SKM-1 (cell line): ENCODE results near the gene ZNF292.
"Not testable (repeated sequence)": the region's sequence is repeated elsewhere in the genome, so short reads cannot be mapped to it uniquely, and the experiment has no call there.

ENCODE experiments used
- DNase-seq: peaks from one replicate; lab custom pipeline; 2025; ENCODE audit not compliant: unreplicated experiment; lab: John Stamatoyannopoulos, UW

The ZNF292 gene

DNA sequence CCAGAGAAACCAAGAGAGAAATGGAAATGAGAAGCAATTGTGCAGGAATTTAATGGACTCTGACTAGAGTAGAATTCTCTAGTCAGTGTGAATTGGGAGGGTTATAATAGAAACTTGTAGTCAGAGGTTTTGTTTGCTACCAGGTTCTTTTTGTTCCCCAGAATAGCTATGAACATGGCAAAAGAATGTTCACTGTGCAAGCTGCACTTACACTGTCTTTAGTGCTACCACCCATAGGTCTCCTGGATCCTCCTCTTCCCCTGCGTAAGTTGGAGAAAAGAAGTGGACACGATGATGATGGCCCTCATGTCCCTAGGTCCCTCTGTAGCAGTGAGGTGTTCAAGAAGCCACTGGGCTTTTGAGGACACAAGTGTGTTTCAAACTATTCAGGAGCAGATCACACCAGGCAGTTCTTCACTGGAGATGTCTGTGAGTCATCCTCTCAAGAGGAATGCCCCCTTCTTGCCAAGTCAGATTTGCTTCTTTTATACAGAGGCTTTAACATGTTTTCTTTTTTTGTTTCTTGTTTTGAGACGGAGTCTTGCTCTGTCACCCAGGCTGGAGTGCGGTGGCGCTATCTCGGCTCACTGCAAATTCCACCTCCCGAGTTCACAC is 119.4 kb downstream of the ZNF292 start:
- no peak for DNase-seq

DNA sequence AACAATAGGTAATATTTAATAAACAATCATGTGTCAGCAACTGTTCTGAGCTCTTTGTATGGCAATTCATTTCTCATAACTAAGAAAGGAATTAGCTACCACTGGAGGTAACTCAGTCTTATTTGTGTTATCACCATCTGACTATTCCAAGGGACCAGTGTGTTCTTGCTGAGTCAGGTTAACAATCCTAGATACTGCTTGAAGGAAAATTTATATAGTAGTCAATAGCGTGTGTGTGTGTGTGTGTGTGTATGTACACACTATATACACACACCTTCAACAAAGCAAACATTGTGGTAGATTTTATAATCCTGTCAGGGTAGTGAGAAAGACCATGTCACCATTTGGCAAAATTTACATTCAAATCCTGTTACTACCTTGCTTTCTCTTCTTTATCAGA is 121.3 kb downstream of the ZNF292 start:
- no peak for DNase-seq

DNA sequence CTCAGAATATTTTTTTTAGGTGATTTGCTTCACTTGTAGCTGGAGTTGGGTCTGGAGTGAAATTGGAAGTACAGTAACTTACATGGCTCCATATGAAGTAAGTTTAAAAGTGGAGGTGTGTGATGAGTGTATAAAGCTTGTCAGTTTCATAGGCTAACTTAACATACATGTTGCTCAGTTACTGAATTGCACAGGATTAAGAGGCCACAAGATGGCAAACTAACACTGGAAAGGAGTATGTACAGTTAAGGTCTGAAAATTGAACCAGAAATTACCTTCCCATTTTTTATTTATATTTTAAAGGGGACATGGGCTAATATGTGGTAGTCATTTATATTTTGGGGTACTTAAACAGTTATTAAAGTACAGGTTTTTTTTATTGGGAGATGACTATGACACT is 121.8 kb downstream of the ZNF292 start:
- DNase-seq = no peak

DNA sequence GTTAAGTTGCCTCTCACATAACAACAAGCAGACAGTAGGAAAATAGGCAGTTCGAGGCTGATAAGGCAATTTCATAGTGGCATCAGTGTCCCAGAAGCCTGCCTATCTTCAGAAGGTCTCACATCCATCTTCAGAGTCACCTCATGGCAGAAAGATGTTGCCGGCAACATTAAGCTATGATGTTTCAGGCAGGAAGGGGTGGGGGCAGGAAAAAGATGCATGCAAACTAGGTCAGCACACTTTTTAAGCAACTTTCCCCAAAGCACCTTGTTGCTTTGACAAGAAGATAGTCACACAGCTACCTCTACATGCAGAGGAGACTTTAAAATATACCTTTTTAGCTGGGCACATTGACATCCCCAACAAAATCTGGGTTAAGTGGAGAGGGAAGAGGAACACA is 123.8 kb downstream of the ZNF292 start:
- DNase-seq = no peak

DNA sequence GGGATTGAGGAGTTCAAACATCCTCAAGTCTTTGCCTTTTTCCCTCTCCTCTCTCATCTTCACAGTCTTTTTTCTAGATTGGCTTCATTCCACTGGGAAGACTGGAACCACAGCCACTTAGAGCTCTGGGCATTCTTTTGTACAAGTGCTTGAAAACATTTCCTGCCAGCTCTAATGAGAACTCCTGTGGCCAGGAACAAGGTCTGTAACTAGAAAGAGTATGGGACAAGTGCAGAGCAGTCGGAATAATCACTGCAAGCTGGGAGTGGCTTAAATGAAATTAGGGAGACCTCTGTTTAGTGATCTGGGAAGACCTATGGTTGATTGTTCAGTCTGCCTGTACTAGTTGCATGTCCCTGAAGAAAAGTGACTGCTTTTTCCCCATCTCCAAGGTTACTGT is 126.1 kb downstream of the ZNF292 start:
- no peak for DNase-seq

DNA sequence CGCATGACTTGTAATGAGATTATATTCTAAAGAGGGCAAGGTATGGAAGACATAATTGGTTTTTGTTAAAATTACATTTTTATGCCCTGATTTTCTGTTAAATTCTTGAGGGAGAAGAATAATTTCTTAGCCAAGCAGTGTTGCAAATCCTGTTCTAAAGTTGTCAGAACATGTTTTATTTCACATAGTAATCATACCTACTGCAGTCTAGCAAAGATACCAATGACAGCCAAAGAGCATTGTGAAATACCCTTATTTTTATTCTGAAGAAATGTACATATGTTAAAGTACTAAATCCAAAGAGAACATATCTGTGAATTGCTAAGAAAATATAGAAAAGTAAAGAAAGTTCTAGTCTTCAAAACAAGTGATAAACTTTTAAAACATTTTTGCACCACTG is 127.4 kb downstream of the ZNF292 start:
- DNase-seq = no peak

DNA sequence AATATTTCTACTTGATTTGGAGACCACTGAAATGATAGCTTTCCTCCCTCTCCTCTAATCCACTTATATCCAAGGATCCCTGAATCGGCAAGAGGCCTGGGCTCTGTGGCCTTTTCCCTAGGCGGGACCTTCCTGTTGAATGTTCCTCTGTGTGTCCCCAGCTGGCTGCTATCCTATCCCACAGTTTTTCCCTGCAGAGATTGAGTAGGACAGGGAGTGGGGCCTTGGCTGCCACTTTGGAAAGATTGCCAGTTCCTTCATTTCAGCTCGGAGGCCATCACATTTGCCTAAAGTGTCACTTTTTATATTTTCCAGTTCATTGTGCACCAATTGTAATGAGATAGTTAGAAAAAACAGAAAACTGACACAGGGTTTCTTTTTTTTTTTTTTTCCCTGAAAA is 128.1 kb downstream of the ZNF292 start:
- no peak for DNase-seq

DNA sequence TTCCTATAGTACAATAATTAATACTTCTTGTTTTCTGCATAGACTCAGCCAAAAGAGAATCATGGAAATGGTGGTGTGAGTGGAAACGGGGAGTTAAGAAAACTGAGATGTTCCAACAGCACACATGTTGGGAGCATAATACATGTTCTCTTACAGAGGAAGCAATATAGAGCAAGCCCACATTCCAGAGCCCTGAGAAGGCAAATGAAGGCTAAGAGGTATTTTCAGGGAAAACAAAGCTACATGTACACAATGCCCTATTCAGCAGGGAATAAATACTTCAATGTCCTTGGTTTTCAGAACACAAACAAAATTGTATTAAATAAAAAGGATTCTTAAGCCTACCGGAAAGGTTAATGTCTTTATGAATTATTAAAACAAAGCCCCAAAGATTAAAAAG is 131.9 kb downstream of the ZNF292 start:
- DNase-seq = no peak

DNA sequence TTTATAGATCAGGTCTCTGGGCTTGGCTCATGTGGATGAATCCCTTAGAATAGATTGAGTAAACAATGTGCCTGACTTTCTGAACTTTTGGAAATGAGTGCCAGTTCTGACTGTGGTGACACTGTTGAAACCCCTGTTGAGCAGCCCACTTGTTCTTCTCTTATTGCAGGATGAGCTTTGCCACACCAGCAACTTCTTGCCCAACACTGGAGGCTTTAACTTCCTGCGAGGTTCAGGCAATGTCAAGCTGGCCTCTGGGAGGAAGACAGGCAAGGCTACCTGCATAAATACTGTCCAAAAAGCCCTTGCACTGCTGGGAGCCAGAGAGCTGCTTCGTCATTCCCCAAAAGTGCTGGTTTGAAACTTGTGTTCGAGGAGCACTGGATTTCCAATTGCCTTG is 134.2 kb downstream of the ZNF292 start:
- peak; percentile 52 for DNase-seq

DNA sequence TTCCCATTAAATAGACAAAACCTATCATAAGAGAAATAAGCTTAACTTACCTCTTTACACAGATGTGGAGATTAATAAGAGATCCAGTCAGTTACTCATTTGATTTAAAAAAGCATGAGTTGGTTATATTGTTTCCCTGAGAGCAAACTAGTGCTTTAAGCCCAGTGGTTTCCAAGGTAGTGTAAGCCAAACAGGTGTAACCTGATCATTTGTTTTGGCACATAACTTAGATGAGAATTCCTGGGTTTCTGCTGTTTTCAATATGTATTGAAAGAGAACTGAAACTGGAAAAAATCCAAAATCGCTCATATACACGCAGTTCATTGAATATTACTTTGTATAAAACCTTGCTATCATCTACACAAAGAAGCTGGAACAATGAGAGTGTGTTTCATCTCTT is 136.5 kb downstream of the ZNF292 start:
- DNase-seq = no peak

DNA sequence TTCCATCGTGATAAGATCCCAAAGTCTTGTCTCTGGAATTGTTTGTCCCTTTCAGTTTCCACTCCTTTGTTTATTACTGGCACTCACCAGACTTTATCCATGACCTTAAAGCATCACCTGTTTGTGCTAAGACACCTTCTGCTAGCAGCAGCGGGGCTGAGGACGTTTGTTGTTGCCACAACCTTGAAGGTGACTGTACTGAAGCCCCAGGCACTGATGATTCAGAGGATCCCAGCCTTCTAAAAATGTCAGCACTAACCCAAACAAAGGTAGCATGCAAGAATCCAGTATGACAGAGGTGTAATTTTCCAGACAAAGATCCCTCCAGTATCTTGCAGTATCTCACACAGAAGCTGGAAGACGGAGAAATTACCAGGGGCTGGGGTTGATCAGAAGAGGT is 138.2 kb downstream of the ZNF292 start:
- DNase-seq = no peak

DNA sequence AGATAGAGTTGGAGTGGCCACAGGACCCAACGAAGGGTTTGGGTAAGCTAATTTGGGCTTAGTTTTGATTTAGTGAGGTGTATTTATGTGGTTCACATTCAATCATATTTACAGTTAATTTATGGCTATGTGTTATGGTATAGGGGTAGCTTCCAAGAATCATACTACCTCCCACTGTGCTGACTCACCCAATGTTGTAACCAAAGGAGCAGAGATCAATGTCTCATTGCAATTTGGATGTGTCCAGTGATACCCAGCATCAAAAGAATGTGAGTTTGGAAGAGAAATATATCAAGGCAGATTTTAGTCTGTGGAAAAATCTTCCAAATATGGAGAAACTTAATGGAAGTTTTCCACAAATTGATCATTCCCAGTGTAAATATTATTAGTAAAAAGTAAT is 141.8 kb downstream of the ZNF292 start:
- no peak for DNase-seq

DNA sequence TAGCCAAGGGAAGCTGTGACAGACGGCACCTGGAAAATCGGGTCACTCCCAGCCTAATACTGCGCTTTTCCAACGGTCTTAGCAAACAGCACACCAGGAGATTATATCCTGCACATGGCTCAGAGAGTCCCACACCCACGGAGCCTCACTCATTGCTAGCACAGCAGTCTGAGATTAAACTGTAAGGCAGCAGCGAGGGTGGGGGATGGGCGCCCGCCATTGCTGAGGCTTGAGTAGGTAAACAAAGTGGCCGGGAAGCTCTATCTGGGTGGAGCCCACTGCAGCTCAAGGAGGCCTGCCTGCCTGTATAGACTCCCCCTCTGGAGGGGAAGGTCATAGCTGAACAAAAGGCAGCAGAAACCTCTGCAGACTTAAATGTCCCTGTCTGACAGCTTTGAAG is 145.9 kb downstream of the ZNF292 start:
- DNase-seq = not testable (repeated sequence)

DNA sequence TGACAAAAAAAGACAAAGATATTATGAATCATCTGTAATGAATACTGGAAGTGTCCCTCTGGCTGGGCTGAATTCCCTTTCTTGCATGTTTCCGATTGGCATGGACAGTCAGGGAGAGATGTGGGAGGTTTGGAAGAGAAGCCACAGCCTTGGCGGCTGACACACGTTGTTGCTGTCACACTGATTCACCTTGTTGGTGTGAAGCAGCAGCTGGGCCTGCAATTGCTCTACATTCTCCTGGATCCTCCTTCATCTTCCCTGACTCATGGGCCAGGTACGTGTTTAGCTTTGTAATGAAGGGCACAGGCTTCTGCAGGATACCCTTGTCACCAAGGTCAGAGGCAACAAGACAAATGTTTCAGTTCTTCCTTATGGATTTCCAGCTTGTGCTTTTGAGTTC is 153.6 kb downstream of the ZNF292 start:
- DNase-seq = no peak

DNA sequence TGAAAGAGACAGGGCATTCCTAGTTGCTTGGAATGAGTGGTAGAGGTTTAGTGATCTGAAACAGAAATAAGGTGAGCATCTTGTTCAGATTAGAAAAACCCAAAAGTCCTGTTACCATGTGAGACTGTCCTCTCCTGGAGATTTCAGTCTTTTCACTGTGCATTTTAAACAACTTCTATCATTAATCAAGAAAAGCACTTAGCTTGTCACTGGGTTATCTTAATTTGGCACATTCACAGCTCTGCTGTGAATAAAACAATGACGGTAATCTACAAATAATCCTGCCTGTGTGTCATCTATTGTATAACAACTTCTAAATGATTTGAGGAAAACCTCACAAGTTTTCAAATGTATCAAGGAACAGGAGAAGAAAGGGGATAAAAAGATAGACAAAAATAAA is 157.5 kb downstream of the ZNF292 start:
- no peak for DNase-seq
